ENCODE results near the gene FNIP1. TPM values are rescaled to one million over a fixed set of nuclear protein-coding genes. Genes with fewer than 3 reads are reported as not detected.

The FNIP1 gene
- total and polyA plus RNA-seq, 2 of the 8 experiments (the other 6 are each of a cell fraction or from before 2014, with no cell fraction given): 3.5 to 17.3 TPM

- no peak overlapping the region for H2BK20ac ChIP-seq (ENCODE audit: low read length)
- no peak overlapping the region for H2AFZ ChIP-seq (ENCODE audit: low read length)
- H3K9ac ChIP-seq (replicated peaks in 1 of 4; ENCODE audit: extremely low read depth in 1 of 4, low read depth in 3 of 4, low read length in 3 of 4): no peak overlapping the region
- no peaks in the 10 kb centered on the region for H3K36me3 ChIP-seq (ENCODE audit: control insufficient read depth in 2 of 4, insufficient read depth in 4 of 4, low read length in 3 of 4)
- no peak overlapping the region for H2BK120ac ChIP-seq (replicated peaks; ENCODE audit: low read depth, low read length)
- H2AK5ac ChIP-seq (ENCODE audit: low read depth, low read length): no peak overlapping the region
- H2BK5ac ChIP-seq (ENCODE audit: low read depth, low read length): no peak overlapping the region
- H3K79me2 ChIP-seq (ENCODE audit: control insufficient read depth in 1 of 2, insufficient read depth in 2 of 2, low read length in 2 of 2): no peaks in the 10 kb centered on the region
- H4K91ac ChIP-seq (replicated peaks; ENCODE audit: insufficient read length, low read length): no peak overlapping the region
- peaks cover 20 to 23% of the 10 kb centered on the region in 2 experiments for H3K9me3 ChIP-seq (ENCODE audit: insufficient read depth in 2 of 2, low read depth in 1 of 2, low read length in 1 of 2)
- CTCF ChIA-PET (ENCODE audit: partially characterized antibody): interaction anchor here (2.2 kb wide), 1 partner anchor 159 kb away, joined by 5 read pairs; no protein-coding TSS in a partner anchor
- POLR2A ChIA-PET (ENCODE audit: partially characterized antibody): no interaction called here
- no peak overlapping the region for H3K4ac ChIP-seq (replicated peaks; ENCODE audit: insufficient read length, low read depth, low read length)
- no peak overlapping the region for H2BK15ac ChIP-seq (ENCODE audit: low read length)
- H3K4me1 ChIP-seq (replicated peaks in 1 of 4; ENCODE audit: control insufficient read depth in 3 of 4, insufficient read depth in 4 of 4, low read length in 3 of 4): no peaks in the 10 kb centered on the region
- no peak overlapping the region for H4K8ac ChIP-seq (ENCODE audit: extremely low read depth, insufficient read depth, low read length)
- no peaks in the 10 kb centered on the region for H4K20me1 ChIP-seq (replicated peaks in 1 of 2; ENCODE audit: control insufficient read depth in 1 of 2, insufficient read depth in 2 of 2, low read length in 2 of 2)
- FAIRE-seq (no peak), DNase-seq (ENCODE audit: low read depth in 1 of 2, low spot score in 2 of 2) (no peak)
- no peak overlapping the region for H3K27ac ChIP-seq (ENCODE audit: low read depth, low read length)
- H3K79me1 ChIP-seq (ENCODE audit: low read depth, low read length): no peaks in the 10 kb centered on the region
- no peaks in the 10 kb centered on the region for H3K23me2 ChIP-seq (ENCODE audit: low read depth, low read length)
- no peak overlapping the region for H2BK12ac ChIP-seq (ENCODE audit: low read depth, low read length)
- no peak overlapping the region for H3K23ac ChIP-seq (ENCODE audit: insufficient read length)
- no peak overlapping the region for H3K18ac ChIP-seq (ENCODE audit: extremely low read depth, low read length)
- no peak overlapping the region for H4K5ac ChIP-seq (ENCODE audit: insufficient read length, low read depth, low read length)
- H3K27me3 ChIP-seq (replicated peaks in 1 of 4; ENCODE audit: control insufficient read depth in 3 of 4, extremely low read depth in 1 of 4, insufficient read depth in 3 of 4, low read length in 3 of 4): no peaks in the 10 kb centered on the region
- H3K4me2 ChIP-seq (ENCODE audit: insufficient read depth in 1 of 2, low read depth in 2 of 2, low read length in 2 of 2): no peak overlapping the region
- no peak overlapping the region for H3K14ac ChIP-seq (ENCODE audit: insufficient read length)
- H3K4me3 ChIP-seq (ENCODE audit: extremely low read depth in 1 of 4, insufficient read depth in 2 of 4, low read depth in 3 of 4, low read length in 4 of 4): no peak overlapping the region
- H3K56ac ChIP-seq (replicated peaks; ENCODE audit: insufficient read length, low read depth, low read length): no peak overlapping the region
- TF ChIP-seq ATF3 (IDR thresholded peaks at IDR 0.05; ENCODE audit: insufficient read depth, low read depth, low read length) (no peak), ASH2L (IDR thresholded peaks at IDR 0.05; ENCODE audit: low read length) (no peak), EP300 (IDR thresholded peaks at IDR 0.05; ENCODE audit: borderline replicate concordance in 1 of 2, low read depth in 2 of 2, low read length in 2 of 2) (no peak), NRF1 (IDR thresholded peaks at IDR 0.05; ENCODE audit: low read depth, low read length) (no peak), BCL11A (IDR thresholded peaks at IDR 0.05; ENCODE audit: low read depth in 2 of 2, low read length in 2 of 2) (no peak), TCF12 (IDR thresholded peaks at IDR 0.05; ENCODE audit: low read depth, low read length) (no peak), RNF2 (IDR thresholded peaks at IDR 0.05; ENCODE audit: borderline replicate concordance, low read depth, low read length, missing control alignments, poor library complexity, severe bottlenecking) (no peak), GABPA (IDR thresholded peaks at IDR 0.05; ENCODE audit: borderline replicate concordance, insufficient read depth, low read length) (no peak), ATF2 (IDR thresholded peaks at IDR 0.05; ENCODE audit: low read length) (no peak), MAX (IDR thresholded peaks at IDR 0.05) (no peak)
Observed at GRCh38 chr5:131845828-131846227, 49.0 kb upstream of the FNIP1 start.
